NCI-H345 (cell line): ENCODE results near the gene MEX3D.
A peak's percentile ranks its signal among the peaks of the same experiment; 100 is the strongest.

Experiments
- DNase-seq: peaks from one replicate; lab custom pipeline; 2025; lab: John Stamatoyannopoulos, UW

Gene MEX3D

GRCh38 chr19:1518471-1518870, 49.7 kb downstream of the MEX3D start:
- DNase-seq, result no peak

GRCh38 chr19:1516395-1516753, 51.8 kb downstream of the MEX3D start:
- DNase-seq, result no peak

- DNase-seq, result no peak
Measured at GRCh38 chr19:1514986-1515721, 53.0 kb downstream of the MEX3D start.

GRCh38 chr19:1514295-1514661, 53.8 kb downstream of the MEX3D start:
- no peak for DNase-seq

GRCh38 chr19:1513499-1514294, 54.4 kb downstream of the MEX3D start:
- DNase-seq, result no peak

GRCh38 chr19:1512671-1513498, 55.2 kb downstream of the MEX3D start, which contains the start of gene ADAMTSL5:
Gene ADAMTSL5 (minus strand): TSS chr19:1513019. CDS start chr19:1510943, 2,076 bp downstream.
- no peak for DNase-seq

GRCh38 chr19:1511318-1512317, 56.5 kb downstream of the MEX3D start:
- no peak for DNase-seq

- no peak for DNase-seq
Measured at GRCh38 chr19:1510807-1511206, 57.3 kb downstream of the MEX3D start.

GRCh38 chr19:1510442-1510806, 57.7 kb downstream of the MEX3D start:
- no peak for DNase-seq

- DNase-seq, result no peak
Measured at GRCh38 chr19:1509602-1510441, 58.3 kb downstream of the MEX3D start.

GRCh38 chr19:1508507-1508856, 59.6 kb downstream of the MEX3D start:
- DNase-seq, result no peak

- DNase-seq, result peak; percentile 96
Measured at GRCh38 chr19:1507763-1508506, 60.2 kb downstream of the MEX3D start.

- DNase-seq, result no peak
Measured at GRCh38 chr19:1507192-1507660, 60.9 kb downstream of the MEX3D start.

- no peak for DNase-seq
Measured at GRCh38 chr19:1505991-1506881, 61.9 kb downstream of the MEX3D start.

- no peak for DNase-seq
Measured at GRCh38 chr19:1505012-1505411, 63.1 kb downstream of the MEX3D start.
